GM12878 (cell line): Measurements from ENCODE around the gene PTGFRN. TPM values are rescaled to one million over a fixed set of nuclear protein-coding genes. Genes with fewer than 3 reads are reported as not detected.

Experiments
- ATAC-seq: fragments of 200-7000 bp; cut with Tn5 transposase; 3 replicates; pipeline ENCODE4 v1.9.1; 2020; ENCODE audit warnings: mild to moderate bottlenecking, moderate library complexity
- BruUV-seq: library from RNA; stranded (reverse); fragments of 400-500 nt; replicated peaks from 2 replicates; lab custom pipeline; 2021; lab: Mats Ljungman, UMichigan
- CTCF ChIA-PET: fragments of 300-600 bp; sonication (Branson Sonifier 250); formaldehyde crosslinking; extraction: SDS; loops from one replicate; lab custom pipeline; 2021; ENCODE audit warnings: inconsistent platforms; lab: Yijun Ruan, JAX
- POLR2A ChIA-PET: fragments of 350-600 bp; formaldehyde crosslinking; extraction: SDS; loops from one replicate; lab custom pipeline; 2021; ENCODE audit warnings: inconsistent platforms; lab: Charles Lee
- RAD21 ChIA-PET: fragments of 300-600 bp; sonication (Branson Sonifier 250); formaldehyde crosslinking; loops from one replicate; lab custom pipeline; 2023; ENCODE audit warnings: antibody characterized with exemption; ENCODE audit not compliant: unreplicated experiment; lab: Charles Lee
- SMC1A ChIA-PET: fragments of 300-600 bp; sonication (Branson Sonifier 250); formaldehyde crosslinking; loops from one replicate; lab custom pipeline; 2023; ENCODE audit not compliant: unreplicated experiment, uncharacterized antibody; lab: Charles Lee
- DNase-seq: peaks from one replicate; pipeline ENCODE4 v3.0.0-alpha.2; 2011; ENCODE audit warnings: low read depth, low spot score
- FAIRE-seq: peaks from 3 replicates; lab custom pipeline; 2011; peaks lifted over from hg19 to GRCh38; lab: Jason Lieb, UNC
- H2AFZ ChIP-seq: 2 replicates; pipeline ENCODE4 v1.6.0; 2011; ENCODE audit warnings: low read depth, low read length, control low read depth; ENCODE audit not compliant: control insufficient read depth
- H3K27ac ChIP-seq: 2 replicates; pipeline ENCODE4 v1.5.1; 2011; ENCODE audit warnings: control low read depth; ENCODE audit not compliant: control insufficient read depth, insufficient read depth
- H3K27me3 ChIP-seq, 2 experiments: replicated peaks in 1 of 2; 2 replicates each; pipeline versions ENCODE4 v1.6.0 to v1.6.1; 2011; ENCODE audit warnings: low read length in 1 of 2; ENCODE audit not compliant: control insufficient read depth in 2 of 2, insufficient read depth in 2 of 2
- H3K36me3 ChIP-seq, 2 experiments: 2 replicates each; pipeline ENCODE4 v1.5.1; 2011; ENCODE audit warnings: low read length in 1 of 2; ENCODE audit not compliant: control insufficient read depth in 2 of 2, insufficient read depth in 2 of 2
- H3K4me1 ChIP-seq: 2 replicates; pipeline ENCODE4 v1.6.1; 2011; ENCODE audit warnings: mild to moderate bottlenecking, low read length, moderate library complexity, mixed read lengths; ENCODE audit not compliant: control insufficient read depth, insufficient read depth
- H3K4me2 ChIP-seq: 2 replicates; pipeline ENCODE4 v1.6.0; 2011; ENCODE audit warnings: control low read depth; ENCODE audit not compliant: control insufficient read depth, insufficient read depth
- H3K4me3 ChIP-seq: fragments of 200-600 bp; sonication (generic); 2 replicates; pipeline ENCODE4 v1.5.1; 2016
- H3K79me2 ChIP-seq: 2 replicates; pipeline ENCODE4 v1.6.0; 2011; ENCODE audit warnings: low read length; ENCODE audit not compliant: control insufficient read depth, insufficient read depth
- H3K9ac ChIP-seq: 2 replicates; pipeline ENCODE4 v1.8.0; 2011; ENCODE audit warnings: low read length, control low read depth, mixed read lengths; ENCODE audit not compliant: control insufficient read depth, insufficient read depth
- H3K9me3 ChIP-seq: replicated peaks from 3 replicates; pipeline ENCODE4 v1.5.1; 2011; ENCODE audit warnings: mild to moderate bottlenecking, low read length; ENCODE audit not compliant: control insufficient read depth, insufficient read depth
- H4K20me1 ChIP-seq: 2 replicates; pipeline ENCODE4 v1.6.0; 2011; ENCODE audit not compliant: control insufficient read depth, insufficient read depth
- CHD2 ChIP-seq: IDR thresholded peaks from 2 replicates; pipeline ENCODE4 v1.6.1; 2011; ENCODE audit warnings: low read depth, low read length, improper control_type of control experiment, borderline replicate concordance
- CREB1 ChIP-seq: IDR thresholded peaks from 2 replicates; pipeline ENCODE4 v1.6.1; 2012; ENCODE audit warnings: low read depth, mild to moderate bottlenecking, inconsistent platforms
- ETV6 ChIP-seq, 2 experiments: fragments of 450-650 bp in 1 of 2; IDR thresholded peaks in 1 of 2; conservative IDR thresholded peaks in 1 of 2; 2 replicates each; pipeline ENCODE4 v1.6.1; 2014; ENCODE audit warnings: antibody characterized with exemption in 1 of 2, borderline replicate concordance in 1 of 2, low read depth in 1 of 2, mild to moderate bottlenecking in 1 of 2, moderate library complexity in 1 of 2
- FOXM1 ChIP-seq: IDR thresholded peaks from 2 replicates; pipeline ENCODE4 v1.6.1; 2012; ENCODE audit warnings: low read depth, mild to moderate bottlenecking, inconsistent platforms, low read length, moderate library complexity
- IKZF2 ChIP-seq, 2 experiments: fragments of 450-650 bp; IDR thresholded peaks; 2 replicates each; pipeline ENCODE4 v1.6.1; 2017; ENCODE audit warnings: mild to moderate bottlenecking in 2 of 2, moderate library complexity in 2 of 2
- LARP7 ChIP-seq: fragments of 450-650 bp; IDR thresholded peaks from 2 replicates; pipeline ENCODE4 v1.6.1; 2017; ENCODE audit warnings: mild to moderate bottlenecking
- MTA2 ChIP-seq: fragments of 450-650 bp; IDR thresholded peaks from 2 replicates; pipeline ENCODE4 v1.6.1; 2016; ENCODE audit warnings: low read depth, mild to moderate bottlenecking, moderate library complexity
- NBN ChIP-seq: fragments of 450-650 bp; IDR thresholded peaks from 2 replicates; pipeline ENCODE4 v1.6.1; 2016
- ZNF207 ChIP-seq: fragments of 450-650 bp; IDR thresholded peaks from 2 replicates; pipeline ENCODE4 v1.6.1; 2014; ENCODE audit warnings: antibody characterized with exemption, mild to moderate bottlenecking, borderline replicate concordance
- WGBS: methylation state at CpG from one replicate; pipeline ENCODE4 v1.1.6; 2016; ENCODE audit warnings: low lambda C conversion rate; ENCODE audit not compliant: insufficient replicate concordance, insufficient coverage; ENCODE audit errors: missing lambda C conversion rate; 5-methylcytosine and 5-hydroxymethylcytosine counted together
- in situ Hi-C: fragments of 300-500 bp; cut with MboI; formaldehyde crosslinking; loops from 9 replicates; pipeline ENCODE4 v1.14.3; 2018; ENCODE audit warnings: mixed read lengths
- intact Hi-C: fragments of 100-400 bp; cut with micrococcal nuclease; formaldehyde crosslinking; loops from one replicate; pipeline ENCODE4 v1.14.2; 2022; ENCODE audit not compliant: unreplicated experiment
- polyA plus RNA-seq, 11 experiments: library from polyadenylated mRNA; depleted of rRNA in 4 of 11; unstranded in 6 of 11; stranded (reverse) in 5 of 11; fragments of >200 nt; fragmentation: Nextera tagmentation in 4 of 11; fragmentation: Illumina TruSeq in 1 of 11; extraction: Ambion mirVana in 4 of 11; extraction: Trizol in 1 of 11; gene quantifications; 1 replicate in 1 of 11; 2 replicates in 10 of 11; pipeline versions ENCODE4 v1.2.1 to v1.2.3, GENCODE V29; 2011 to 2016; ENCODE audit warnings: inconsistent platforms in 2 of 11, missing spikeins in 2 of 11, low read depth in 1 of 11
- total RNA-seq, 4 experiments: library from RNA; depleted of rRNA in 3 of 4; stranded (reverse); fragments of >200 nt in 3 of 4; fragmentation: Illumina TruSeq in 1 of 4; extraction: Trizol in 1 of 4; gene quantifications; 2 replicates each; pipeline versions ENCODE4 v1.2.1 to v1.2.3, GENCODE V29; 2013 to 2021
- TF ChIP-seq, protein P1 (sequence below): fragments of 450-650 bp; IDR thresholded peaks from 2 replicates; pipeline ENCODE4 v1.6.1; 2017; ENCODE audit warnings: low read depth, mild to moderate bottlenecking, moderate library complexity
- TF ChIP-seq, protein P2 (sequence below): fragments of 450-650 bp; IDR thresholded peaks from 2 replicates; pipeline ENCODE4 v1.6.1; 2018; ENCODE audit warnings: borderline replicate concordance, mild to moderate bottlenecking; ENCODE audit not compliant: partially characterized antibody

PTGFRN gene
- total and polyA plus RNA-seq, 10 of the 15 experiments (the other 5 are each of a cell fraction or from before 2014, with no cell fraction given), result 2.7 to 8.3 (median 5.1) TPM

DNA sequence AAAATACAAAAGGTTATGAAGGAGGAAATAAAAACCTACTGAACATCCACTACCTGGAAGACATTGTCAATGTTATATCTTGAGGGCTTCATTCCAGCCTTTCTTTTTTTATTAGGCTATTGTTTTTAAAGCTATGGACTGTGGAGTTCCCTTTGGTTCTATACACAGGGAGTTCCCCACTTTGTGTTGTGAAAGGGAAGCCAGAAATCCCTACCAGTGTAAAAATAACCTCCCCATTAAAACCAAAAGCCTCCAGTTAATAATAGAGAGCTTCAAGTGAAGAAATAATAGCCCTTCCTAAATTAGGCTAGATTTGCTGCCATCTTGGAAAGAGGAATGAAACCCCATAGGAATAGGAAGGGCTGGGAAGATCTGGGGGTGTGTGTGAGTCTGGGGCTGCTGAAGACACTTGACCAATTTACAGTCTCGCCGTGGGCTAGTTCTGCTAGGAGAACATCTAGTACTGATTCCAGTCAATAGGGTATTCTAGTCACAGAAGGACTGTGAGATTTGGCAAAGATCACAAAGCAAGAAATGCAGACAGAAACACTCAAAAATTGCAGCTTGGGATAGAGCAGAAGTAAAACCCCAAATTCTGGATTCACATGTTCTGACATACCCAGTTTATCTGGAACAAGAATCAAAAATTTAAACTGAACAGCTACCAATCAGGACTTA, 32.4 kb upstream of the PTGFRN start:
- H3K4me3 ChIP-seq, result peak overlapping the region; percentile 59; the same call in 1 of the 2 replicates
- ChIA-PET SMC1A (interaction anchor here (0.6 to 11.0 kb wide), 37 partner anchors 10 to 184 kb away, joined by 3 to 146 read pairs (median 5); partner anchors contain the start of gene CD101), RAD21 (interaction anchor here (0.6 to 10.2 kb wide), 32 partner anchors 10 to 308 kb away, joined by 3 to 138 read pairs (median 5); partner anchors contain the start of genes CD101 and TTF2), POLR2A (interaction anchor here (0.6 to 3.1 kb wide), 15 partner anchors 15 to 180 kb away, joined by 3 to 12 read pairs (median 5); no protein-coding TSS in a partner anchor), CTCF (interaction anchor here (0.6 to 8.4 kb wide), 22 partner anchors 12 to 245 kb away, joined by 3 to 68 read pairs (median 8); partner anchors contain the start of gene CD101)
- no peak overlapping the region for H3K27ac ChIP-seq
- H2AFZ ChIP-seq, result no peak overlapping the region; the same call in 1 of the 2 replicates
- no peak overlapping the region for H3K9ac ChIP-seq
- TF ChIP-seq ZNF207 (no peak), LARP7 (no peak), MTA2 (no peak), CHD2 (no peak), CREB1 (no peak), ETV6 (conservative IDR thresholded peaks at IDR 0.05 in 1 of 2, IDR thresholded peaks at IDR 0.05 in 1 of 2; ENCODE audit: borderline replicate concordance in 1 of 2, low read depth in 1 of 2) (no peak), NBN (no peak), IKZF2 (IDR thresholded peaks at IDR 0.05) (peak in 1 of 2 experiments; percentile 21; a peak in 1 of 4 replicates), FOXM1 (no peak)
- TF ChIP-seq, protein P1, sequence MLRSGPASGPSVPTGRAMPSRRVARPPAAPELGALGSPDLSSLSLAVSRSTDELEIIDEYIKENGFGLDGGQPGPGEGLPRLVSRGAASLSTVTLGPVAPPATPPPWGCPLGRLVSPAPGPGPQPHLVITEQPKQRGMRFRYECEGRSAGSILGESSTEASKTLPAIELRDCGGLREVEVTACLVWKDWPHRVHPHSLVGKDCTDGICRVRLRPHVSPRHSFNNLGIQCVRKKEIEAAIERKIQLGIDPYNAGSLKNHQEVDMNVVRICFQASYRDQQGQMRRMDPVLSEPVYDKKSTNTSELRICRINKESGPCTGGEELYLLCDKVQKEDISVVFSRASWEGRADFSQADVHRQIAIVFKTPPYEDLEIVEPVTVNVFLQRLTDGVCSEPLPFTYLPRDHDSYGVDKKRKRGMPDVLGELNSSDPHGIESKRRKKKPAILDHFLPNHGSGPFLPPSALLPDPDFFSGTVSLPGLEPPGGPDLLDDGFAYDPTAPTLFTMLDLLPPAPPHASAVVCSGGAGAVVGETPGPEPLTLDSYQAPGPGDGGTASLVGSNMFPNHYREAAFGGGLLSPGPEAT, result peak; percentile 26; the same call in 1 of the 2 replicates
- TF ChIP-seq, protein P2, sequence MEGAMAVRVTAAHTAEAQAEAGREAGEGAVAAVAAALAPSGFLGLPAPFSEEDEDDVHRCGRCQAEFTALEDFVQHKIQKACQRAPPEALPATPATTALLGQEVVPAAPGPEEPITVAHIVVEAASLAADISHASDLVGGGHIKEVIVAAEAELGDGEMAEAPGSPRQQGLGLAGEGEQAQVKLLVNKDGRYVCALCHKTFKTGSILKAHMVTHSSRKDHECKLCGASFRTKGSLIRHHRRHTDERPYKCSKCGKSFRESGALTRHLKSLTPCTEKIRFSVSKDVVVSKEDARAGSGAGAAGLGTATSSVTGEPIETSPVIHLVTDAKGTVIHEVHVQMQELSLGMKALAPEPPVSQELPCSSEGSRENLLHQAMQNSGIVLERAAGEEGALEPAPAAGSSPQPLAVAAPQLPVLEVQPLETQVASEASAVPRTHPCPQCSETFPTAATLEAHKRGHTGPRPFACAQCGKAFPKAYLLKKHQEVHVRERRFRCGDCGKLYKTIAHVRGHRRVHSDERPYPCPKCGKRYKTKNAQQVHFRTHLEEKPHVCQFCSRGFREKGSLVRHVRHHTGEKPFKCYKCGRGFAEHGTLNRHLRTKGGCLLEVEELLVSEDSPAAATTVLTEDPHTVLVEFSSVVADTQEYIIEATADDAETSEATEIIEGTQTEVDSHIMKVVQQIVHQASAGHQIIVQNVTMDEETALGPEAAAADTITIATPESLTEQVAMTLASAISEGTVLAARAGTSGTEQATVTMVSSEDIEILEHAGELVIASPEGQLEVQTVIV, result no peak
- H3K4me2 ChIP-seq, result peak overlapping the region; percentile 35
- in situ Hi-C loops (no loop called here), intact Hi-C loops (no loop called here)
- WGBS, result 79% methylated on average over 2 of the region's 2 CpGs
- no peaks in the 10 kb centered on the region for H3K27me3 ChIP-seq
- H3K9me3 ChIP-seq, result no peaks in the 10 kb centered on the region; the same call in 2 of the 3 replicates
- ATAC-seq, result peak; percentile 7; the same call in 1 of the 3 replicates
- no peaks in the 10 kb centered on the region for H4K20me1 ChIP-seq
- DNase-seq, result no peak
- no TSS peak for BruUV-seq
- FAIRE-seq, result peak; percentile 41
- H3K79me2 ChIP-seq, result no peaks in the 10 kb centered on the region
- no peaks in the 10 kb centered on the region for H3K36me3 ChIP-seq
- H3K4me1 ChIP-seq, result peaks cover 14% of the 10 kb centered on the region; the same call in 1 of the 2 replicates
